GM19438 (cell line): ENCODE results near the gene FCHSD1.

Experiments
- ATAC-seq: cut with Tn5 transposase; IDR thresholded peaks from one replicate; pipeline ENCODE4 v1.9.1; 2021; ENCODE audit warnings: low read depth; ENCODE audit not compliant: unreplicated experiment

The FCHSD1 gene

DNA sequence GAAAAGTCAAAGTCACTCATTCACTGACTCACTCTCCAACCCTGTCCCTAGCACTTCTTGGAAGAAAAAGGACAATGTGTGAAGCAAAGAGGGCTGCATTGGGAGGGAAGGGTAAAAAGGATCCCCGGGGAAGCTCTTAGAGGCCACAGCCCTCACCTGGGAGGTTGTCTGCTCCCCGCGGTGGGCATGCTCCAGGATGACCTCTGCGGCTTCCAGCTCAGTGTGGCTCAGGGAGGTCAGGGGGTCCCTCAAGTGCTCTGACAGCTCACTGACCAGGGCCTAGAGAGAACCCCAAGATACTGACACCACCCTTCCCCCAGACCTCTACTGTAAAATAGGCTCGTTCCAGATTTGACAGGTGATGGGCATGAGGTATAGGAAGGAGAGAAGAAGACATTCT lies 4.0 kb downstream of the FCHSD1 start:
- ATAC-seq: no peak

DNA sequence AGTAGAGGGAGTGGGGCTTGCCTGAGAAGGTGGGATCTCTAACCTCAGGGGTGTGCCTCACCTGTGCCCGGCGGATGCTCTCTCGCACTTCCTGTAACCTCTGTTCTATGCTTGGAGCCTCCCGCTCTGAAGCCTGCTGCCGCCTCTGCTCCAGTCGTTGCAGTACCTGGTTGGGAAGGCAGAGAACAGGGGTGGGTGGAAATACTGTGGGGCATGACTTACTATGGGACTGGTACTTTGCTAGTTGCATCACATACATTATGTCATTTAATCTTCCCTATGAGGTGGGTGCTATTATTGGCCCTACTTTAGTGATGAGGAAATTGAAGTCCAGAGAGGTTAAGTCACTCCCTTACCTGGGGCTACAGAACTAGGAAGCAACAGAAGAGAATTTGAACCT lies 5.2 kb downstream of the FCHSD1 start:
- no peak for ATAC-seq

DNA sequence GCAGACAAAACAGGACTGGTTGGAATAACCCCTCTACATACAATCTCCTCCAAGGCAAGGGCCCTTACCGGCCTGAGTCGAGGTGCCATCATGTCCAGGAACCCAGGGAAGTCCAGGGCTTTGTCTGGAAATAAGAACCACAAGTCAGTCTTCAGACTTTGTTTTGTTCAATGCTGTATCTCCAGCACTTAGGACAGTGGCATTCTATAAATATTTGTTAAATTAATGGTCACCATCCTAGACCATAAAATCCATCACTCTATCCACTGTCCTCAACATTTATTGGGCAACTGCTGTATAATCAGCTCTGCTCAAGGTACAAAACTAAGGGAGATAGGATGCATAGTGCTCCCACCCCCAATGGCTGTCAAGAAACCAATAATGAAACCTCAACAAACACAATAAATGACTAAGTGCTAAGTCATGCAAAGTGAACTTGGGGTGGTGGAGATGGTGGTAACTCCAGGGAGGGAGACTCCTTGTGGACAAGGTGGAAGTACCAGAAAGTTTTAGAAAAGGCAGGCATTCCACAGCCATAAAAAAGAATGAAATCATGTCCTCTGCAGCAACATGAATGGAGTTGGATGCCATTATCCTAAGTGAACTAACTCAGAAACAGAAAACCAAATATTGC lies 9.5 kb downstream of the FCHSD1 start:
- no peak for ATAC-seq

DNA sequence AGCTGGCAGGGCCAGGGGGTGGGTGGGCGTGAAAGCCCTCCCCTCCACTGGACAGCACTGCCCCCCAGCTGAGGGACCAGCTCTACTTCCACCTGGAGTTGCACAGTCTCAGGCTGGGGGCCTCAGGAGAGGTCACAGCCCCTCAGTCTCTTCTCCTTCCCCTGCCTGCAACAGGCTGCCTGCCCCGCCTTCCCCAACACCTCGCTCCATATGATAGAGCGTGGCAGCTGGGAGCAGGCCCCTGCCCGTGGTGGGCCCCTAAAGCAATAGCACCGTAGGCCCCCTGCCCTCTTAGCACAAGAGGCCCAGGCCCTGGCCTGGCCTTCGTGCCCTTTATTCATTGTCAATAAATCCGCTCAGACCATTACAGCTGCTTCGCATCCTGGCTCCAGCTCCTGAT lies 10.5 kb downstream of the FCHSD1 start:
- ATAC-seq: no peak

DNA sequence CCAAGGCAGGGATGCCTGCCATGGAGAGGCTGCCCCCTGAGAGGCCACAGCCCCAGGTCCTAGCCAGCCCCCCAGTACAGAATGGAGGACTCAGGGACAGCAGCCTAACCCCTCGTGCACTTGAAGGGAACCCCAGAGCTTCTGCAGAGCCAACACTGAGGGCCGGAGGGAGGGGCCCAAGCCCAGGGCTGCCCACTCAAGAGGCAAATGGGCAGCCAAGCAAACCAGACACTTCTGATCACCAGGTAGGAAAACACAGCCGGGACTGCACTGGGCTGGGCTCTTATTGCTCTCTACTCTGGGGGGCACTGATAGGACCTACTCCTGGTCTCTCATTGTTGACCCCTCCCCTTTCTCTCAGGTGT lies 11.2 kb downstream of the FCHSD1 start:
- ATAC-seq: no peak

DNA sequence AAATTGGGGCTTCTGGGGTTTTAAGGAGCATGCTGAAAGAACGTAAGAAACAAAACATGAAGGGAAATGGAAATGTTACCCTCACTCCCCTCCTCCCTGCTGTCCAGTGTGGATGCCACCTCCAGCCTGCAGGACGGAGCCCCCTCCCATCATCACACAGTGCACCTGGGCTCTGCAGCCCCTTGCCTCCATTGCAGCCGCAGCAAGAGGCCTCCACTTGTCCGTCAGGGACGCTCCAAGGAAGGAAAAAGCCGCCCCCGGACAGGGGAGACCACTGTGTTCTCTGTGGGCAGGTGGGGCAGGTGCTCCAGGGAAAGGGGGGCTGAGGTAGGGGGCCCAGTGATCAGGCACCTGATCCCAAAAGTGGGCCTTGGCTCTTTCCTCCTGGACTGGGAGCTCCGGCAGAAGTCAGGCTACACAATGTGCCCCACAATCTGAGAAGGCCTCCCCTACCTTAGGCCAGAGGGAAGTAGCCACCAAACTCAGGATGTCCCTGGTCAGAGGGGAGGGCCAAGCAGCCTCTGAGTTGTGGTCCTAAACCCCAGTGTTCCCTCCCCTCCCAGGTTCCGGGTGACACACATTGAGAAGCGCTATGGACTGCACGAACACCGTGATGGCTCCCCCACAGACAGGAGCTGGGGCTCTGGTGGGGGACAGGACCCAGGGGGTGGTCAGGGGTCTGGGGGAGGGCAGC lies 11.7 kb downstream of the FCHSD1 start:
- no peak for ATAC-seq

DNA sequence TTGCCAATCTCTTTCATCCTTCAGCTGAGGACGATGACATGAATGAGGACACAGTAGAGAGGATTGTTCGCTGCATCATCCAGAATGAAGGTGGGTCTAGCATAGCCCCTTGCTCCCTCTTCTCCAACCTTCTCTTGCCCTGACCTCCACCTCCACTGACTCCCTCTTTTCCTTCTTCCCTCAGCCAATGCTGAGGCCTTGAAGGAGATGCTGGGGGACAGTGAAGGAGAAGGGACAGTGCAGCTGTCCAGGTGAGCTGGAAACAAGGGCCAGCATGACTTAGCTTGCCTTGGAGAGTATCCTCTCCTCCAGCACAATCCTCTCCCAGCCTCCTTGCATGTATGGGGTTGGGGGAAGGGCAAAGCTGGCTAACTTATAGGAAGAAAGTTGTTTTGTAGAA lies 12.4 kb downstream of the FCHSD1 start:
- no peak for ATAC-seq

DNA sequence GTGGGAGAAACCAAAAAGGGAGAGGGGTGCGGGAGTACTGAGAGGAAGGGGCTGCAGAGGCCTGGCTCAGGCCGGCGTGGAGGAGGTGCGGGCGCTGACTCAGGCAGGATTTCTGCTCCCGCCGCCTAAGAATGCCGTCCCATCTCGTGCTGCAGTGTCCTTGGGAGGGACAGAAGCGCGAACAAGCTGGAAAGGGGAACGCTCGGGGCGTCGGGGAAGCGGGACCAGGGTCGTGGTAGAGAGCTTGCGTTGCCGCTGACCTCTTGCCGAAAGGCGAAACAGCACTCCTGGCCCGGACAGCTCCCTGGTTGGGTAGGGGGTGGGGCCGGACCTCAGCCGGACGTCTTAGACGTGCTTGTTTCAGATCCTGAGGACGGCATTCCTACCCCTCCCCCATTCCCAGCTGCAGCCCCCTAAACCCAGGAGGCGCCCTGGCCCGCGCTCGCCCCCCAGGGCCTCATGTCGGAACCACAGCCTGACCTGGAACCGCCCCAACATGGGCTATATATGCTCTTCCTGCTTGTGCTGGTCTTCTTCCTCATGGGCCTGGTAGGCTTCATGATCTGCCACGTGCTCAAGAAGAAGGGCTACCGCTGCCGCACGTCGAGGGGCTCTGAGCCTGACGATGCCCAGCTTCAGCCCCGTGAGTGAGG lies 13.3 kb downstream of the FCHSD1 start:
- ATAC-seq: peak; percentile 32

DNA sequence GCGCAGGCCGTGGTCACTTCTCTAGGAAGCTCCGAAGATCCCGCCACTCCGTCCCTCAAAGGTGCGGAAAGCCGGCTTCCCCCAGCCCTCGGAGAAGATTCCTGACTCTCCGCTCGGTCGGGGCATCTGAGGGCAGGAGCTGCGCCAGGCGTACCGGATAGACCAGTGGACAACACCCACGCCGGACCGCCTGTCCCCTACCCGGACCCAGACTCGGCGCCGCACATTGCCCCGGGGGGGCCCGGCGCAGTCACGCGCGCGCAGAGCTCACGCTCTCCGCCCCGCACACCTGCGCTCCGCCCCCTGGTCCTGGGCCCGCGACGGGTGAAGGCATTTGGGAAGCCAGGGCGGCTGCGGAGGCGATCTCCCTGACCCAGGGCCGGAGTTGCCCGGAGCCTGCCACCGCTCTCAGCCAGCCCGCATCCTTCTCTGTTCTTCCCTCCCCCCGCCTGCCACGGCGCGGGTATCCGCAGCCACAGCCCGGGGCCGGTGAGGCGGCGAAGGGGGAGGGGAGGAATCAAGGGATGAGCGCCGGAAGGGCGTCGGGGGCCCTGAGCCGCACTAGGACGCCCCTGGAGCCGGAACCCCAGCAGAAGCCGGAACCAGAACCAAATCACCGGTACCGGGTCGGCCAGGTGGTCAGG lies 14.0 kb downstream of the FCHSD1 start:
- ATAC-seq: peak; percentile 27

DNA sequence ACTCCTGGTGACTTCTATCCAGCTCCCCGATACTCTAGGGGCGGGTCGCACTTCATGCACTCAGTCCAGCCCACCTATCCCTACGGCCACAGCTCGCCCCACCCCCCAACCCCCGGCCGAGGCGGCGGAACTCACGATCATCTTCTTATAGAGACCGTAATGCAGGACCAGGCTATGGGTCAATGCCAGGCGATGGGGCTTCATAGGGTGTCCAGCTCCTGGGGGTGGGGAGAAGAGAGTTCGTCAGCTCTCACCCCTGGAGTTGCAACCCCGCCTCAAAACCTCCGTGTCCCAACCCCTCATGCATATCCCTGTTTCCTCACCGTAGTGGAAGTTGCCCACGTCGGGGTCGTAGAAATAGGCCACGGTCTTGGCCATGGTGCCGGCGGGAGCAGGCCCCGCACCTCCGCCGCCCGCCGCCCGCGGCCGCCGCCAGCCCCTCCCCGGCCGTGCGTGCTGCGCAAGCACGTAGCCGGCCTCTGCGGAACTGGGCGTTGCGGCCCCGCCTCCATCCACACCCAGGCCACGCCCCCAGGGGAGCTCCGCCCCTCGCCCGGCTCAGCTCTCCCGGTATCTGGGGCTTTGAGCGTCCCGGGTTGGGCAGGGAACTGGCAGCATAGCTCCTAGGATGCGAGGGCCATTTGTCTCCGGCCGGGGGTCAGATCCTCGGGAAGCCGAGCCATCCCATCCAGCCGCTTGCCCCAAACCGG lies 14.7 kb downstream of the FCHSD1 start, which contains the start of the genes HDAC3 and RELL2:
HDAC3 (minus strand) TSS at position 437 of the 710 bp plus-strand sequence; CDS start at position 378, 59 bp downstream.
RELL2 (plus strand) TSS at position 585 of the 710 bp plus-strand sequence. CDS start 1,229 bp downstream, outside the sequence.
- ATAC-seq: peak; percentile 64

DNA sequence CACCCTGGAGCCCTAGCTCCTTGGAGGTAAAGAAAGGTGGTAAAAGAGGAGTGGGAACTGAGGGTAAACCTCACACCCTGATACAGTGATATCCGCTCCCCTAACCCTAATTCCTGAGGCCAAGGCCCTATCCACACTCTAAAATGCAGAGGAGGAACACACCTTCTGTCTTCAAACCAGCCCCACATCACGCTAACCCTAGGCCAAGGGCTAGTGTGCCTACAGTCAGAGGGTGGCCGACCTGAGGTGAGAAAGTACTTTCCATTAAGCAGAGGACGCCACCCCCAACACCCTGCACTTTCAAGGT lies 15.2 kb downstream of the FCHSD1 start:
- no peak for ATAC-seq

DNA sequence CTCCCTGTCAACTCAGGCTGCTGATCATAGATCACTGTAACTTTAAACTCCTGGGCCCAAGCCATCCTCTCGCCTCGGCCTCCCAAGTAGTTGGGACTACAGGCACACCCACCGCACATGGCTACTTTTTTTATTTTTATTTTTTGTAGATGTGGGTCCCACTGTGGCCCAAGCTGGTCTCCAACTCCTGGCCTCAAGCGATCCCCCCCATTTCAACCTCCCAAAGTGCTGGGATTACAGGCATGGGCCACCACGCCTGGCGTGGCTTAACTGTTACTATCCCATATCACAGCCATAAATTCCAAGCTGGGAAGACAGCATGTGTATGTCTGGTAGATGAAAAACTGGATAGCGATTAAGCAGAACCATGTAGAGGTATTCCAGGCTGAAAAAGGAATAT lies 15.6 kb downstream of the FCHSD1 start:
- ATAC-seq: no peak

DNA sequence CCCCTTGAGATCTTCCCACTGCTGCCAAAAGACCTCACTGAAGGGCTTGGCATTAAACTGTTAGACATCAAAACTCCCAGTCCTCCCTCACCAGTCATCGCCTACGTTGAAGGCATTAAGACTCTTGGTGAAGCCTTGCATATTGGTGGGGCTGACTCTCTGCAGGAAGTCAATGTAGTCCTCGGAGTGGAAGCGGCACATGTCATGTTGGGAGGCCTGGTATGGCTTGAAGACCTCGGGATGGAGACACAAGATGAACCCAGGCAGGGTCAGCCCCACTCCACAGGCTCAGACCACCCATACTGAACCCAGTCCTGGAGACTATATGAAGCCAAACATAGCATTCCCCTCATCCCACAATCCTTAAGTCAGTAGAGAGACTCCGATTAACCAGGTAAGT lies 16.5 kb downstream of the FCHSD1 start:
- ATAC-seq: no peak

DNA sequence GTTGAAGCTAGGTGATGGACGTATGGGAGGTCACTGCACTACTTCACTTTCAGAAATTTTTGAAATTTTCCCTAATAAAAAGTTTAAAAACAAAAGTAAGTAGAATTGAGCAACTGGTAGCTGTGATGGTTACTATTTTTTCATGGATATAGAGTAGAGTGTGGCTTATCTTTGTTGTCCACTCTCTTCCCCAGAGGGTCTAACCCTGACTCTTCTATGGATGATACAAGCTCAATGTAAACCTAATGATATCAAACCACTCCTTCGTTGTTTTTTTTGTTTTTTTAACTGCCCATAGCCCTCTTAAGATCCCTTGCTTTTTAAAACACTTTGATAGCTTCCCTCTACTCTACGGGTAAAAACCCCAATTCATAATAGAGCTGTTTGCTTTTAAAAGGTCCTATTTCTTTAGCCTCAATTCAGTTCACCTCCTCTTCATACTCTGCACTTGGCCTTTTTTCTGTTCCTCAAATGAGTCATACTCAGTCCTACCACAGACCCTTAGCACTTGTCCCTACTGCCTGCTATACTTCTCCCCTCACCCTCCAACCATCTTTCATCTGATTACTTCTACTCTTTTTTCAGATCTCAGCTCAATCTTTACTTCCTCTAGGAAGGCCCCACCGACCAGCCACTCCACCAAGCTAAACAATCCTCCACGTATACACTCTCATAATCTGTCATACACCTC lies 17.2 kb downstream of the FCHSD1 start:
- ATAC-seq: peak; percentile 47

DNA sequence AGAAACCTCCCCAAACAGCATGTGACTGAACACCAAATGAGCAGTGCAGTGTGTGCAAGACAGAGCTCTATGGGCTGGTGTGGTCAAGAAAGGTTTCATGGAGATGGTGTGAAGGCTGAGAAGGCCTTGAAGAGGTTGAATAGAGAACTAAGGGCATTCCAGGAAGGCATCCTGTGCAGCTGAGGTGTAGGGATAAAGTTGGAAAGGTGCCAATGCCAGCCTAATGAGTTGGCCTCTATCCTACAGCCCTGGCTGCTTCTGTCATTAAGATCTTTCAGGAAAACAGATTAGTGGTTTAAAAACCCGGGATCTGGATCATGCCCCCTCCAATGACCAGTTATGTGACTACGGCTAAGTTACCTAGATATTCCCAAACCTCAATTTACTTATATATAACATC lies 18.6 kb downstream of the FCHSD1 start:
- ATAC-seq: no peak

DNA sequence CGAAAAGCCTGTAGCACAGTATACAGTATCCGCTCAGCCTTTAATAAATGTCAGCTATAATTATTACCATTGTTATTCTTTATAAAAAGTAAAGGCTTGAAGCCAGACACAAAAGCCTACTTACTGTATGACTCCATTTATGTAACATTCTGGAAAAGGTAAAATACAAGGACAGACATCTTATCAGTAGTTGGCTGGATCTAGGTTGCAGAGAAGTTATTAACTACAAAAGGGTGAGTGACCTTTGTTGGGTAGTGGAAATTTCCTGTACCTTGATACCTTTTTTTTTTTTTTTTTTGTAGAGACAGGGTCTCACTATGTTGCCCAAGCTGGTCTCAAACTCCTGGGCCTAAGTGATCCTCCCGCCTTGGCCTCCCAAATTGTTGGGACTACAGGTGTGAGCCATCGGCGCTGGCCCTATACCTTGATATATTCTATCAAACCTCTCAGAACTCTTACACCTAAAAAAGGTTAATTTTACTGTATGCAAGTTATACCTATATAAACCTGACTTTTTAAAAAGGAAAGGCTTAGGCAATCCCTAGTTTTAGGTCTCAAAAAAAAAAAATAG lies 20.6 kb downstream of the FCHSD1 start:
- ATAC-seq: no peak

DNA sequence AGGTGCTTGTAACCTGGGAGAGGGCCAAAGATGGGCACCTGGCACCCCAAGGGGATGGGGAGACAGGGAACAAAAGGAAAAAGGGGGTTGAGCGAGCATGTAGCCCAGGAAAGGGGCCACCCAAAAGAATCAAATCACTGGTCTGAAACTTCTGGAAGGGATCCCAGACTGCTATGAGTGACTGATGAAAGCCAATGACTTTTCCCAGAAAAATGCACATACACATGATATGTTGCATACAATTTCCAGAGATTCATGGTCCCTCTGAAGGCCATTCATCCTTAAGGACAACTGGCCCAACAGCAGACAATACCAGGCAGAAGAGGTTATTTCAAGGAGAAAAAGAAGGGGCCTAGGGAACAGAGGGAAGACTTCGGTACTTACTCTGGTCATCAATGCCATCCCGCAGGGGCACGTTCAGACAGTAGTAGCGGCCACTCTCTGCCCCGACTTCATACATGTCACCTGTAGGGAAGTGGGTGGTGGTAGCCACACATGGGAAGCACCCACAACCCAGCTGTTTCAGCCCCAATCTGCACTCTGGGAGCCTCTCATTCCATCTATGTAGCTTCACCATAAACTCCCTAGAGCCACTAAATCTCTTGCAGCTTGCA lies 22.9 kb downstream of the FCHSD1 start:
- no peak for ATAC-seq

DNA sequence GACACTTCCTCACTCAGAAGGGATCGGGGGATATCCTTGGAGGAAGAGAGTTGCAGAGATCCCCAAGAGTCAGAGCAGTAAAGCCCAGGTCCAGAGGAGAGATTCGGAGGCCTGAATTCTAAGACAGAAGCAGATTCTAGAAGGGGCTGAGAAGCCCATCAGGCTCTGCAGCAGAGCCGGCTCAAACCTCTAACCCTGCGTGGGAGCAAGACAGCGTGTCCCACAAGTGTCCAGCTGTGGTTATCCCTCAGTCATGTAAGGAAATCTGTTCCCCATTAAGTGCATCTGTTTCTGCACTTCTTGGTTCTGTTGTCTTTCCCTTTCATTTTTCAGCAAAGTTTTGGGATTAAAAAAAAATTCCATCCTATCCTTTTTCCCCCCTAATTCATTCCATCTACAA lies 27.6 kb downstream of the FCHSD1 start:
- ATAC-seq: no peak

DNA sequence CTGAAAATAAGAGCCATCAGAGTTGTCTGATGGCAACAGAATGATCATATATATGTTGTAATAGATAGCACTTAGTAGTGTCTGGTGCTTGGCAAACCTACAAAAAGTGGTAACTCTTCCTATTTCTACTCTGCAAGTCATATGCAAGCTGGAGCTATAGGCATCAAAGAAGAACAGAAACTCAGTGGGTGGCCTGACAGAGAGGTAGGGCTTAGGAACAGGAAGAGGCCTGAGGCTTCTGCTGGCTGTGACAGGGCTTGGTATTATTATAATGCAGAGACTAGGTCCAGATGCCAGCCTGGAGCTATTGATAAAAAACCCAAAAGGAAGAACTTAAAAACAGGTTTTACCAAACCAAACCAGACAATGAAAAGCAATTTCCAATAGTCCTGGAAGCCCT lies 28.0 kb downstream of the FCHSD1 start:
- ATAC-seq: peak; percentile 47
